OCI-LY3 (cell line): ENCODE data around the gene PARVA.

Experiments used
- H2AFZ ChIP-seq: fragments of 200-600, 300-600 bp; shearing (Covaris generic); 2 replicates; pipeline ENCODE4 v1.6.0; 2014; ENCODE audit warnings: antibody characterized with exemption, low read depth, low read length
- H3K27ac ChIP-seq: fragments of 200-600, 300-600 bp; sonication (generic); 2 replicates; pipeline ENCODE4 v1.5.1; 2014; ENCODE audit warnings: mild to moderate bottlenecking, low read length, moderate library complexity, mixed read lengths
- H3K27me3 ChIP-seq: fragments of 200-600, 300-600 bp; sonication (generic); 2 replicates; pipeline ENCODE4 v1.6.1; 2014; ENCODE audit warnings: low read depth, low read length, mixed read lengths
- H3K36me3 ChIP-seq: fragments of 200-600, 300-600 bp; sonication (generic); replicated peaks from 2 replicates; pipeline ENCODE3; 2014; ENCODE audit warnings: low read depth, low read length, mixed read lengths
- H3K4me1 ChIP-seq: fragments of 300-600, 200-600 bp; sonication (generic); 2 replicates; pipeline ENCODE4 v1.6.1; 2014; ENCODE audit warnings: low read length, mixed read lengths
- H3K4me2 ChIP-seq: fragments of 200-600, 300-600 bp; sonication (generic); 2 replicates; pipeline ENCODE4 v1.6.1; 2014; ENCODE audit warnings: low read length, mixed read lengths
- H3K4me3 ChIP-seq: fragments of 300-600, 200-600 bp; sonication (generic); 2 replicates; pipeline ENCODE4 v1.5.1; 2014; ENCODE audit warnings: antibody characterized with exemption, mild to moderate bottlenecking, low read length, moderate library complexity
- H3K79me2 ChIP-seq: fragments of 300-600, 200-600 bp; shearing (Covaris generic); 2 replicates; pipeline ENCODE4 v1.6.1; 2014; ENCODE audit warnings: mild to moderate bottlenecking, low read length, mixed read lengths
- H3K9ac ChIP-seq: fragments of 300-600, 200-600 bp; shearing (Covaris generic); 2 replicates; pipeline ENCODE4 v1.6.0; 2014; ENCODE audit warnings: mild to moderate bottlenecking, low read length, moderate library complexity
- H3K9me3 ChIP-seq: fragments of 200-600, 300-600 bp; shearing (Covaris generic); 2 replicates; pipeline ENCODE4 v1.6.1; 2014; ENCODE audit warnings: low read length, mixed read lengths; ENCODE audit not compliant: insufficient read depth
- H4K20me1 ChIP-seq: fragments of 200-600, 300-600 bp; sonication (generic); 2 replicates; pipeline ENCODE4 v1.6.1; 2016; ENCODE audit warnings: low read length, mixed read lengths; ENCODE audit not compliant: insufficient read depth
- EZH2phosphoT487 ChIP-seq: fragments of 200-600 bp; shearing (Covaris generic); IDR thresholded peaks from 2 replicates; pipeline ENCODE4 v1.6.1; 2018; ENCODE audit warnings: antibody characterized with exemption, mixed run types, low read depth
- TF ChIP-seq, protein P1 (sequence below): fragments of 200-600, 300-600 bp; sonication (generic); IDR thresholded peaks from 2 replicates; pipeline ENCODE4 v1.5.1; 2014; ENCODE audit warnings: antibody characterized with exemption, low read length, low read depth

Gene PARVA

DNA sequence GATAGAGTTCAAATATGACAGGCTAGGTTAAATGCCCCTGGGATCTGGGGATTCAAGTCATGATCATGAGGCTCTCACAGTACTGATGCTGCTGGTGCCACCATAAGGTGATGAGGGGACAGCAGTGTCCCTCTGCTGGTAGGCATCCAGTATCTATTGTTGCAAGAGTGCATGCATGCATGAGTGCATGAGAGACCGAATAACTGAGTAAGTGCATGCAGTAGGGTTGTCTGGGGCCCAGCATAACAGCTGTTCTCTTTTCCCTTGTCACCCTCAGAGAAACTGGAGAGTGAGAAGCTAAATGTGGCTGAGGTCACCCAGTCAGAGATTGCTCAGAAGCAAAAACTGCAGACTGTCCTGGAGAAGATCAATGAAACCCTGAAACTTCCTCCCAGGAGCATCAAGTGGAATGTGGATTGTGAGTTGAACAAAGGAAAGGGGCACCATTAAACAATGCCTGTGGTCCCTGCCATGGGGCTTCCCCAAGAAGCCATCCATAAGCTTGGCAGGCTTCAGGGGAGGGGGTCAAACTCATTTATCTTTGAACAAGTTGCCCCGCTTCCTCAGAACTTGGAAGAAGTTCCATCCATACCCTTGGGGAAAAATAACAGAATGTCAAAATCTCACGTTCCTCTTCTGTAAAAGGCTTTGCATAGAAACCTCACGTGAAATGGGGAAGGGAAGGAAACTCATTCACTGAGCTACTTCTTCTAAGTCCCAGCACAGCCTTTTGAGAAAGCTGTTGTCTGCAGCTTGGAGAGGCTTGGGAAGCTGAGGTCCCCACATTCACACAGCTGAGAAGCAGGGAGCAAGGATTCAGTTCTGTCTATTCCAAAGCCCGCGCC is 119.0 kb downstream of the PARVA start:
- H3K4me1 ChIP-seq: no peaks in the 10 kb centered on the region
- H2AFZ ChIP-seq: no peak overlapping the region
- TF ChIP-seq EZH2phosphoT487: no peak
- TF ChIP-seq, protein P1, sequence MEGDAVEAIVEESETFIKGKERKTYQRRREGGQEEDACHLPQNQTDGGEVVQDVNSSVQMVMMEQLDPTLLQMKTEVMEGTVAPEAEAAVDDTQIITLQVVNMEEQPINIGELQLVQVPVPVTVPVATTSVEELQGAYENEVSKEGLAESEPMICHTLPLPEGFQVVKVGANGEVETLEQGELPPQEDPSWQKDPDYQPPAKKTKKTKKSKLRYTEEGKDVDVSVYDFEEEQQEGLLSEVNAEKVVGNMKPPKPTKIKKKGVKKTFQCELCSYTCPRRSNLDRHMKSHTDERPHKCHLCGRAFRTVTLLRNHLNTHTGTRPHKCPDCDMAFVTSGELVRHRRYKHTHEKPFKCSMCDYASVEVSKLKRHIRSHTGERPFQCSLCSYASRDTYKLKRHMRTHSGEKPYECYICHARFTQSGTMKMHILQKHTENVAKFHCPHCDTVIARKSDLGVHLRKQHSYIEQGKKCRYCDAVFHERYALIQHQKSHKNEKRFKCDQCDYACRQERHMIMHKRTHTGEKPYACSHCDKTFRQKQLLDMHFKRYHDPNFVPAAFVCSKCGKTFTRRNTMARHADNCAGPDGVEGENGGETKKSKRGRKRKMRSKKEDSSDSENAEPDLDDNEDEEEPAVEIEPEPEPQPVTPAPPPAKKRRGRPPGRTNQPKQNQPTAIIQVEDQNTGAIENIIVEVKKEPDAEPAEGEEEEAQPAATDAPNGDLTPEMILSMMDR: 0 out of 2 replicates have a peak, but pooled peaks have one; percentile 14
- no peaks in the 10 kb centered on the region for H3K79me2 ChIP-seq
- H3K27ac ChIP-seq: no peak overlapping the region
- H3K36me3 ChIP-seq: no peaks in the 10 kb centered on the region
- H3K9me3 ChIP-seq: peaks cover 3% of the 10 kb centered on the region; the same call in 1 of the 2 replicates
- H4K20me1 ChIP-seq: no peaks in the 10 kb centered on the region
- H3K4me2 ChIP-seq: no peak overlapping the region
- H3K4me3 ChIP-seq: no peak overlapping the region
- H3K27me3 ChIP-seq: peaks cover 30% of the 10 kb centered on the region; the same call in 1 of the 2 replicates
- no peak overlapping the region for H3K9ac ChIP-seq

DNA sequence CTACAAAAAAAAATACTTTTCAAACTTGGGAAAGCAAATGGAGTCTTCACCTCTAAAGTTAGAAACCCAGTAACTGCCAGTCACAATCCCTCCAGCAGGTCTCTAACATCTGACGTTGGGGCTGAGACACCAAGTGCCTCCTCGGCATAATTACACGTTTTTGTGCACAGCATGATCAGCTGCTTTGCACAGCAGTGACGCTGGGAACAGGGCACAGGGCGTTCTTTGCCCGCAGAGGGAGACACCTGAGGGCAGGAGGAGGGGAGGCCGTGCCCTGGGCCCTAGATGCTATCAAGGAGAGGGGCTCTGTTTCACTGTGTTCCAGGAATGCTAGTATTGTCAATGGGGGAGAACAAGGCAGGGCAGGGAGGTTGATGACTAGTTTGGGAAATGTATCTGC is 120.1 kb downstream of the PARVA start:
- Histone ChIP-seq H3K27ac (no peak overlapping the region), H4K20me1 (no peaks in the 10 kb centered on the region), H3K9me3 (no peaks in the 10 kb centered on the region), H3K4me1 (no peaks in the 10 kb centered on the region), H3K9ac (no peak overlapping the region), H3K36me3 (no peaks in the 10 kb centered on the region), H3K4me3 (no peak overlapping the region), H3K27me3 (peaks cover 30% of the 10 kb centered on the region; the same call in 1 of the 2 replicates), H2AFZ (no peak overlapping the region), H3K4me2 (no peak overlapping the region), H3K79me2 (no peaks in the 10 kb centered on the region)
- no peak for TF ChIP-seq EZH2phosphoT487
- TF ChIP-seq, protein P1: no peak

DNA sequence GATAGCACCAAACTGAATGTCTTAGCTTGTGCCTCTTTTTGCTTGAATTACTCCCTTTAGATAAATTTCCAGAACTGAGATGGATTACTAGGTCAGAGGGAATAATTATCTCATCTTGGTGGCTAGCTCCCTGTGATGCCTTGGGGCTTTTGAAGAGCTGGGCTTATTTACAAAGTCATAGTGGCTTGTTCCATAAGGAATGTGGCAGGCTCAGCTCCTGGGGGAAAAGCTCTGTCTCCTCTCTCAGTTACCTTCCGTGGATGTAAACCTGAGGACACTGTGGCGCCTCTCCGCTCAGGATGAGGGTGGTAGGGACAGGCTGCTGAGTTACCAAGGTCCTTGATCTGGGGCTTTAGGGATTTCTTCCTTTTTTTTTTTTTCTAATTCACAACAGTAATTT is 121.7 kb downstream of the PARVA start:
- TF ChIP-seq EZH2phosphoT487: no peak
- TF ChIP-seq, protein P1: no peak
- H3K4me2 ChIP-seq: no peak overlapping the region
- H3K9ac ChIP-seq: no peak overlapping the region
- no peak overlapping the region for H3K27ac ChIP-seq
- H3K27me3 ChIP-seq: peaks cover 26% of the 10 kb centered on the region; the same call in 1 of the 2 replicates
- H3K9me3 ChIP-seq: no peaks in the 10 kb centered on the region
- no peaks in the 10 kb centered on the region for H3K4me1 ChIP-seq
- no peaks in the 10 kb centered on the region for H4K20me1 ChIP-seq
- H3K36me3 ChIP-seq: no peaks in the 10 kb centered on the region
- H3K4me3 ChIP-seq: no peak overlapping the region
- no peaks in the 10 kb centered on the region for H3K79me2 ChIP-seq
- no peak overlapping the region for H2AFZ ChIP-seq

DNA sequence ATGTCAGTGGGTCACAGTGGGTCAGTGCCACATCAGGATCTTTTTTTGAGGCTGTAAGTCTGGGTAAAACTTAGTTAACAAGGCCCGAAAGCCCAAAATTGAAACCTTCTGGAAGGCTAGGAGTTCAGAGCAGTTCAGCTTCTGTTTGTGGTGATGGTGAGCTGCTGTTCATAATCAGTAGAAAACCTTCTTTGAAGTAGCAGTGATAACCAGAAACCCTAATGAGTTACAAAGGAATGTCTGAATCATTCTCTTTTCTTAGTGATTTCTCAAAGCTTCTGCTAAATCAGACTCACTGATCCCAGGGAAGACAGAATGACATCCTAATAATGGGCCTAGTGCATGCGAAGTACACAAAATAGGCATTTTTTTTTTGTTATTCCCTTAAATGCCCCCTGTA is 124.7 kb downstream of the PARVA start:
- TF ChIP-seq, protein P1: no peak
- no peak for TF ChIP-seq EZH2phosphoT487
- H3K9ac ChIP-seq: no peak overlapping the region
- H3K27me3 ChIP-seq: peaks cover 22% of the 10 kb centered on the region; the same call in 1 of the 2 replicates
- no peak overlapping the region for H3K27ac ChIP-seq
- no peaks in the 10 kb centered on the region for H3K9me3 ChIP-seq
- no peaks in the 10 kb centered on the region for H4K20me1 ChIP-seq
- no peak overlapping the region for H3K4me3 ChIP-seq
- H3K4me1 ChIP-seq: no peaks in the 10 kb centered on the region
- H3K4me2 ChIP-seq: no peak overlapping the region
- no peak overlapping the region for H2AFZ ChIP-seq
- H3K79me2 ChIP-seq: no peaks in the 10 kb centered on the region
- H3K36me3 ChIP-seq: no peaks in the 10 kb centered on the region
